HFFc6 (cell line): ENCODE measurements around the gene KLHL25. TPM values are rescaled to one million over a fixed set of nuclear protein-coding genes. Genes with fewer than 3 reads are reported as not detected.

ENCODE experiments used
- DNase-seq: peaks from one replicate; pipeline ENCODE4 v3.0.0-alpha.2; 2018
- H3K27ac Mint-ChIP-seq: 2 replicates; pipeline ENCODE4 v1.8.0; 2020; ENCODE audit warnings: mild to moderate bottlenecking, mixed read lengths
- H3K27me3 Mint-ChIP-seq: 2 replicates; pipeline ENCODE4 v1.8.0; 2021; ENCODE audit warnings: mild to moderate bottlenecking, moderate library complexity, mixed read lengths; ENCODE audit not compliant: insufficient read depth
- H3K36me3 Mint-ChIP-seq: 2 replicates; pipeline ENCODE4 v1.8.0; 2021; ENCODE audit warnings: low read depth, mixed read lengths
- H3K4me1 Mint-ChIP-seq: 2 replicates; pipeline ENCODE4 v1.8.0; 2020; ENCODE audit warnings: low read depth, mixed read lengths
- H3K4me3 Mint-ChIP-seq: 2 replicates; pipeline ENCODE4 v1.8.0; 2020; ENCODE audit warnings: mild to moderate bottlenecking, moderate library complexity, mixed read lengths
- H3K9me3 Mint-ChIP-seq: 2 replicates; pipeline ENCODE4 v1.8.0; 2020; ENCODE audit warnings: mild to moderate bottlenecking, mixed read lengths
- total RNA-seq, 6 experiments: library from RNA; stranded (reverse); fragmentation: NEBNext Ultra II Directional; extraction: Animal tissue kit (Norgen Biotek cat#: 25700); gene quantifications; 2 replicates in 1 of 6; 3 replicates in 5 of 6; pipeline ENCODE4 v1.2.3, GENCODE V29; 2021
- TF ChIP-seq, protein P1 (sequence below): fragments of 200-600 bp; sonication (generic); IDR thresholded peaks from 2 replicates; pipeline ENCODE4 v1.5.0; 2021; ENCODE audit warnings: antibody characterized with exemption, mild to moderate bottlenecking

The KLHL25 gene
- total RNA-seq, 6 experiments from 2014 or later, result 2.2 to 3.2 (median 2.5) TPM

DNA sequence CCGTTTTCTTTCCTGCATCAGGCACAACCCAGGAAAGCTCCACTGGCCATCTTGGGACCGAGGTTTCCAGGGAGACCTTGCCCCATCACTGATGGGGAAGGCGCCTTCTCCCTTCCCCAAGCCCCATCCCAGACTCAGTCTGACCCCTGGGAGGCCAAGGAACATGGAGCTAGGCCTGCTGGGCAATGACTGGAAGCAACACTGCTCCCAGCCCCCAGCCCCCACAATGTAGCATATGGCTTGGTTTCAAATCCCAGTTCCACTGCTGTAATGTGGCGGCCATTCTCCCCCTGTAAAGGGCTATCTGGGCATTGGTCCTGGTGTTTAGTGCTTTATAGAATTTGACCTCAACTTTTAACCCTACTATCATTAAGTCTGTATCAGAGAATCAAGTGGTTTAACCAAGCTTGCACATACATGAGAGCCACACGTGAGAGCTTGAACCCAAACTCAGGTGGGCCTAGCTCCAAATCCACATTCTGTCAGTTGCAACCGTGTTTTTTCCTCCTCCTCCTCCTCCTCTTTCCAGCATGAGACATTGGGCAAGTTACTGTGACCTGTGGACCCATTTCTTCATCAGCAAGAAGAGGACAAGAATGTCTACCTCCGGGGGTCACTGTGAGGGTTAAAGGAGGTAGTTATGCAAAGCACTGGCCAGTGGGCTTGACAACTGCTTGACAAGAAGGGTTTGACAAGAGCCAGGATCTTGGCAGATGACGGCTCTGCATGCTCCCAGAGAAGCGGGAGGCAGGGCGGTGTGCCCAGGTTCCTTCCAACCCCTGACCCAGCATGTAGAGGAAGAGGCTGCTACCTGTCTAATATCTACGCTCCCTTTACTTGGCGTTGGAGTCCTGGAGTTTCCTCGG is 37.4 kb downstream of the KLHL25 start:
- no peak overlapping the region for H3K4me3 Mint-ChIP-seq
- TF ChIP-seq, protein P1, sequence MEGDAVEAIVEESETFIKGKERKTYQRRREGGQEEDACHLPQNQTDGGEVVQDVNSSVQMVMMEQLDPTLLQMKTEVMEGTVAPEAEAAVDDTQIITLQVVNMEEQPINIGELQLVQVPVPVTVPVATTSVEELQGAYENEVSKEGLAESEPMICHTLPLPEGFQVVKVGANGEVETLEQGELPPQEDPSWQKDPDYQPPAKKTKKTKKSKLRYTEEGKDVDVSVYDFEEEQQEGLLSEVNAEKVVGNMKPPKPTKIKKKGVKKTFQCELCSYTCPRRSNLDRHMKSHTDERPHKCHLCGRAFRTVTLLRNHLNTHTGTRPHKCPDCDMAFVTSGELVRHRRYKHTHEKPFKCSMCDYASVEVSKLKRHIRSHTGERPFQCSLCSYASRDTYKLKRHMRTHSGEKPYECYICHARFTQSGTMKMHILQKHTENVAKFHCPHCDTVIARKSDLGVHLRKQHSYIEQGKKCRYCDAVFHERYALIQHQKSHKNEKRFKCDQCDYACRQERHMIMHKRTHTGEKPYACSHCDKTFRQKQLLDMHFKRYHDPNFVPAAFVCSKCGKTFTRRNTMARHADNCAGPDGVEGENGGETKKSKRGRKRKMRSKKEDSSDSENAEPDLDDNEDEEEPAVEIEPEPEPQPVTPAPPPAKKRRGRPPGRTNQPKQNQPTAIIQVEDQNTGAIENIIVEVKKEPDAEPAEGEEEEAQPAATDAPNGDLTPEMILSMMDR, result no peak
- H3K4me1 Mint-ChIP-seq, result no peaks in the 10 kb centered on the region
- peaks cover 2% of the 10 kb centered on the region; the same call in 1 of the 2 replicates for H3K27me3 Mint-ChIP-seq
- no peaks in the 10 kb centered on the region for H3K9me3 Mint-ChIP-seq
- H3K27ac Mint-ChIP-seq, result no peak overlapping the region
- H3K36me3 Mint-ChIP-seq, result no peaks in the 10 kb centered on the region
- no peak for DNase-seq

DNA sequence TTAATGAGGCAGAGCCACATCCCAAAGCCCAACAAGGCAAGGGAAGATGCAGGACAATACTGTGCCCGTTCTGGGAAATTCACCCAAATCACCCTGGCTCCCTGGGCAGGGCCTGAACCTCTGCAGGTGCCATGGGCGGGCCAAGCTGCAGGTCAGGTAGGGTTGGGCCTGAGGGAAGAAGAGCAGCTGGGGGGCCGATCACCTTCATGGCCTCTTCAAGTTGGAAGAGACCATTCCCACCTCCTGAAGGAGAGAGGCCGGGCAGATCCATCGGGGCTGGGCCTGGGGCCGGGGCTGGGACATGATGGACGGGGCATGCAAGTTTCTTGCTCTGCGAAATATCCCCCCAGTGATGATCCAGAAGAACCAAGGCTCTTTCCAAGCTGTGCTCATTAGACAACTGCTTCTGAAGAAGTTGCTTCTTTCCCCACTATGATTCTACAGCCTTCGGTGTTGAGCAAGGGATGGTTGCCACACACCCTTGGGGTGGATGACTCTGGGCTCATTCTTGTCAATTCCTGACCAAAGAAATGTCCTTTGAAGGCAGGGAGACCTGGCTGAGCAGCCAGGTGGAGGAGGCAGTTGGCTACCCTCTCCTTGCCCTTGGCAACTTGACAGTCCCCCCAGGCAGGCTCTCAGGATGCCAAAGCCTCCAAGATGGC is 38.2 kb downstream of the KLHL25 start:
- Mint-ChIP-seq H3K27me3 (peaks cover 6% of the 10 kb centered on the region), H3K4me1 (no peaks in the 10 kb centered on the region), H3K27ac (no peak overlapping the region), H3K36me3 (no peaks in the 10 kb centered on the region), H3K9me3 (no peaks in the 10 kb centered on the region), H3K4me3 (no peak overlapping the region)
- TF ChIP-seq, protein P1, result no peak
- no peak for DNase-seq

DNA sequence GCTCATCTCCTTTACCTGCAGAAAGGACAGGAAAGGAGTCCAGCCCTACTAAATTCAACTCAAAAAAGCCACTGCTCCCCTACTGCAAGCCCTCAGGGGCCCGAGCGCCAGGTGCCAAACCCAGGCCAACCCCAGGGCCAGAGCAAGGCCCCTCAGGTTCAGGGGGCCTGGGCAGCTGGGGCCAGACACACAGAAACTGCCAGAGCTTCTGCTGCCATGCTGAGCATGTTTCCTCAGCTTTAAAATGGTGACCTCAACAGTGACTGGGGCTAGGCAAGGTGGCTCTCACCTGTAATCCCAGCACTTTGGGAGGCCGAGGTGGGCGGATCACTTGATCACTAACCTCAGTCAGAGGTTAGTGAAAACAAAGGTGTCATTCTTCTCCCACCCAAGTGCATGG is 38.8 kb downstream of the KLHL25 start:
- no peaks in the 10 kb centered on the region for H3K4me1 Mint-ChIP-seq
- H3K4me3 Mint-ChIP-seq, result no peak overlapping the region
- DNase-seq, result no peak
- no peaks in the 10 kb centered on the region for H3K9me3 Mint-ChIP-seq
- no peak overlapping the region for H3K27ac Mint-ChIP-seq
- no peaks in the 10 kb centered on the region for H3K36me3 Mint-ChIP-seq
- TF ChIP-seq, protein P1, result no peak
- peaks cover 7% of the 10 kb centered on the region for H3K27me3 Mint-ChIP-seq

DNA sequence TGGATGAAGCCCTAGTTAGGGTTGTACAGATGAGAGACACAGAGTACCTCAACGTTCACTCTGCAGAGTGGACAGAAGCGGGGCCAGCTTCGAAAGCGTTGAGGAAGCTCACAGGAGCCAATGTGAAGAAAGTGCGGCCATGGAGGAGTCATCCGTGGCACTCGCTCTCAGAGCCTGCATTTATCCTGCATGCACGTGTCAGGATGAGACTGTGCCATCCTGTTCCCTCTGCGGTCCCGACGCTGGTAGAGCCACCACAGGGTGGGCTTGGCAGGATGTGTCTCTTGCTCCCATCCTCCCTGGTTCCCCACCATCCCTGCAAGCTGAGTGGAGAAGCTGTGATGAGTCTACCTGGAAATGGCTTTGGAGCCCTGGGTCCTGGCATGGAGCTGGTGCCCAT is 39.3 kb downstream of the KLHL25 start:
- Mint-ChIP-seq H3K4me3 (no peak overlapping the region), H3K9me3 (no peaks in the 10 kb centered on the region)

DNA sequence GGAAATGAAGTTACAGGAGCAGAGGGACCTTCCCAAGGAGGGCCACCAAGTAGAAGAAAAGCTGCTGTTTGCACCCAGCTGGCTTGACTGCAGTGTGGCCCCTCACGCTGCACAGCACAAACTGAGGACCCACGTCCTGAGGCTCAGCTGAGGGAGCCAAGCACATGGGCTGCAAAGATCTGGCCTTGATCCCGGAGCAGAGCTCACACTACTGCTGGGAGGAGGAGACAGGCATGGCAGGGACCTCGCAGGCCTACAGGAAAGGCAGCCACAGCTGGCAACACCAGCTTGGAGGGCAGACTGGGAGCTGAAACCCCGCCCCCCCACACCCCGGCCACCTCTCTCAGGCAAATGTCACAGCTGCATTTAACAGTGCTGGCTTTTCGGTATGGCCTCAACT is 39.7 kb downstream of the KLHL25 start:
- TF ChIP-seq, protein P1, result no peak
- Mint-ChIP-seq H3K4me3 (no peak overlapping the region), H3K9me3 (no peaks in the 10 kb centered on the region), H3K27ac (no peak overlapping the region), H3K4me1 (no peaks in the 10 kb centered on the region), H3K27me3 (peaks cover 12% of the 10 kb centered on the region), H3K36me3 (no peaks in the 10 kb centered on the region)
- DNase-seq, result no peak

More for the DNA sequence above, 39.3 kb downstream of the KLHL25 start:
- H3K27ac Mint-ChIP-seq, result no peak overlapping the region
- H3K27me3 Mint-ChIP-seq, result peaks cover 9% of the 10 kb centered on the region
- H3K36me3 Mint-ChIP-seq, result no peaks in the 10 kb centered on the region
- TF ChIP-seq, protein P1, result no peak
- H3K4me1 Mint-ChIP-seq, result no peaks in the 10 kb centered on the region
- DNase-seq, result no peak
